Measurements from ENCODE around the gene CD248.

DNA sequence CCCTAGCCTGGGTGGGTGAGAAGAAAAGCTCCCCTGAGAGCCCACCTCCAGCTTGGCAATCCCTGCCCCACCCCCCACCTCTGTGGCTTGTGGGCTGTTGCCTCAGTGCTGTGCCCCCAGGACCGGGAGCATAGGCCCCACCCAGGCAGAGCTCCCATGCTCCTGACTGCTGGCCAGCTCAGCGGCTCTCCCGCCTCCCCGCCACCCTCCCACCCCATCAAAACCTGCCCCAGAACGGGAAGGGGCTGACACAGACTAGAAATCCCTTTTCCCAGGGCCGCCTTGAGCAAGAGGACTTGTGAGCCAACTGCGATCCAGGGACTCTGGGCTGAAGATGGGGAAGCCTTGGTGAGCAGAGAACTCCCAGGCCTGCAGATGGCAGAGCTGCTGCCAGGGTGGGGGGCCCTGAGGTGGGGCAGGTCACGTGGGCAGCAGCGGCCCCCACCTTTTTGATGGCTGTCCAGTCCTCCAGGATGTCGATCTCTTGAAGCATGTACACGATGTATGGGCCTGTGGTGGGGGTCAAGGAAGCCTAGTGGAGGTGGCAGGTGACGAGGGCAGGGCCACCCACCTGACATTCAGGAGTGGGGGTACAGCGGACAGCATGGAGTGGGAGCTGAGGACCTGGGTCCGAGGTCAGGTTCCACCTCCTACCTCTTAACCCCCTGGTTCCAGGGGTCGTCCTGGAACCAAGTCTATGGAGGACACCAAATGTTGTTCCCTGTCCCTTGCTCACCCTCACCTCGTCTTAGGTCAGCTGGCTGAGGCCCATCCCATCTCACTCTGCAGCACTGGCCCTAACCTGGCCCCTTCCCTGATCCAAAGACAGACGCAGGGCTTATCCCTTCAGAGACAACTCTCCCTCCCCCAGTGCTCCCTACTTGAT is 21.7 kb upstream of the CD248 start:
- TF ChIP-seq POLR2A (IDR thresholded peaks at IDR 0.05; ENCODE audit: low read depth, low read length) (no peak), TAF1 (IDR thresholded peaks at IDR 0.05; ENCODE audit: borderline replicate concordance, low read depth, low read length) (no peak), POLR2AphosphoS5 (IDR thresholded peaks at IDR 0.05; ENCODE audit: low read depth, low read length) (no peak)

All from GM12892 (cell line).